Neural cell (in vitro differentiated cells): ENCODE results near the gene ATP11C. TPM values are rescaled to one million over a fixed set of nuclear protein-coding genes. Genes with fewer than 3 reads are reported as not detected.
"Not testable (repeated sequence)": the region's sequence is repeated elsewhere in the genome, so short reads cannot be mapped to it uniquely, and the experiment has no call there.

Experiments used
- H2AFZ ChIP-seq: fragments of 200-600, 300-800 bp; sonication (generic), shearing (Covaris generic); 2 replicates; pipeline ENCODE4 v1.6.0; 2014; ENCODE audit warnings: low read depth, mild to moderate bottlenecking, antibody characterized with exemption, low read length, moderate library complexity
- H3F3A ChIP-seq: fragments of 200-600 bp; shearing (Covaris generic); 2 replicates; pipeline ENCODE4 v1.6.1; 2016; ENCODE audit warnings: mild to moderate bottlenecking, moderate library complexity, mixed read lengths, antibody characterized with exemption, low read length; ENCODE audit not compliant: insufficient read depth, poor library complexity, severe bottlenecking
- H3K27ac ChIP-seq: fragments of 200-600, 300-800 bp; sonication (generic), shearing (Covaris generic); 2 replicates; pipeline ENCODE4 v1.5.1; 2014; ENCODE audit warnings: mild to moderate bottlenecking, low read length, moderate library complexity
- H3K27me3 ChIP-seq: fragments of 300-800, 200-600 bp; sonication (generic), shearing (Covaris generic); 2 replicates; pipeline ENCODE4 v1.6.0; 2014; ENCODE audit warnings: mild to moderate bottlenecking, low read depth, low read length, moderate library complexity; ENCODE audit not compliant: insufficient read depth
- H3K36me3 ChIP-seq: fragments of 300-800, 200-600 bp; sonication (generic), shearing (Covaris generic); 2 replicates; pipeline ENCODE4 v1.5.1; 2014; ENCODE audit warnings: mild to moderate bottlenecking, antibody characterized with exemption, low read length, moderate library complexity; ENCODE audit not compliant: insufficient read depth
- H3K4me2 ChIP-seq: fragments of 300-800, 200-600 bp; sonication (generic), shearing (Covaris generic); 2 replicates; pipeline ENCODE4 v1.6.0; 2014; ENCODE audit warnings: mild to moderate bottlenecking, low read length
- H3K4me3 ChIP-seq: fragments of 300-800, 200-600 bp; sonication (generic), shearing (Covaris generic); 2 replicates; pipeline ENCODE4 v1.5.1; 2014; ENCODE audit warnings: mild to moderate bottlenecking, low read length, moderate library complexity
- H3K79me2 ChIP-seq: fragments of 200-600 bp; shearing (Covaris generic); replicated peaks from 2 replicates; pipeline ENCODE4 v1.6.0; 2014; ENCODE audit warnings: mild to moderate bottlenecking, low read length, moderate library complexity; ENCODE audit not compliant: insufficient read depth
- H3K9ac ChIP-seq: fragments of 300-800, 200-600 bp; sonication (generic), shearing (Covaris generic); 2 replicates; pipeline ENCODE4 v1.6.1; 2016; ENCODE audit warnings: mild to moderate bottlenecking, low read length, mixed read lengths
- H3K9me2 ChIP-seq: fragments of 200-600 bp; shearing (Covaris generic); 2 replicates; pipeline ENCODE4 v1.6.1; 2016; ENCODE audit warnings: mild to moderate bottlenecking, low read length, mixed read lengths; ENCODE audit not compliant: insufficient read depth
- H3K9me3 ChIP-seq: fragments of 200-600, 300-800 bp; sonication (generic), shearing (Covaris generic); 2 replicates; pipeline ENCODE4 v1.6.1; 2016; ENCODE audit warnings: mild to moderate bottlenecking, mixed run types, low read length, moderate library complexity, mixed read lengths
- H4K20me1 ChIP-seq: fragments of 200-600 bp; shearing (Covaris generic); 2 replicates; pipeline ENCODE4 v1.6.1; 2016; ENCODE audit warnings: mild to moderate bottlenecking, mixed run types; ENCODE audit not compliant: insufficient read depth
- CTCF ChIP-seq: fragments of 450-650 bp; IDR thresholded peaks from 2 replicates; pipeline ENCODE4 v1.5.1; 2014; ENCODE audit warnings: antibody characterized with exemption, mild to moderate bottlenecking, moderate library complexity; ENCODE audit not compliant: poor library complexity, severe bottlenecking
- EP300 ChIP-seq: fragments of 450-650 bp; conservative IDR thresholded peaks from 2 replicates; pipeline ENCODE4 v1.6.1; 2014; ENCODE audit warnings: antibody characterized with exemption, mild to moderate bottlenecking, moderate library complexity; ENCODE audit not compliant: poor library complexity, severe bottlenecking
- EZH2 ChIP-seq: fragments of 200-600, 300-800 bp; shearing (Covaris generic), sonication (generic); IDR thresholded peaks from 2 replicates; pipeline ENCODE4 v1.6.1; 2014; ENCODE audit warnings: antibody characterized with exemption, low read length, borderline replicate concordance, mild to moderate bottlenecking; ENCODE audit not compliant: insufficient read depth, poor library complexity, severe bottlenecking
- MXI1 ChIP-seq: fragments of 450-650 bp; conservative IDR thresholded peaks from 2 replicates; pipeline ENCODE4 v1.6.1; 2014; ENCODE audit warnings: antibody characterized with exemption, mild to moderate bottlenecking; ENCODE audit not compliant: poor library complexity, severe bottlenecking
- POLR2AphosphoS5 ChIP-seq: IDR thresholded peaks from 2 replicates; pipeline ENCODE4 v1.6.1; 2012
- RAD21 ChIP-seq: fragments of 450-650 bp; conservative IDR thresholded peaks from 2 replicates; pipeline ENCODE4 v1.6.1; 2014; ENCODE audit warnings: antibody characterized with exemption, mild to moderate bottlenecking, moderate library complexity
- REST ChIP-seq: IDR thresholded peaks from 2 replicates; pipeline ENCODE4 v1.6.1; 2012; ENCODE audit warnings: borderline replicate concordance
- SMC3 ChIP-seq: fragments of 450-650 bp; conservative IDR thresholded peaks from 2 replicates; pipeline ENCODE4 v1.6.1; 2014; ENCODE audit warnings: antibody characterized with exemption, mild to moderate bottlenecking, moderate library complexity; ENCODE audit not compliant: poor library complexity
- TAF1 ChIP-seq: IDR thresholded peaks from 2 replicates; pipeline ENCODE4 v1.6.1; 2012; ENCODE audit warnings: low read depth
- polyA plus RNA-seq: library from polyadenylated mRNA; depleted of rRNA; stranded (reverse); fragments of >200 nt; gene quantifications from 2 replicates; pipeline ENCODE4 v1.2.3, GENCODE V29; 2014

Gene ATP11C
- polyA plus RNA-seq, 1 donor from 2014 or later = 111 TPM

- H3K9me2 ChIP-seq = no peaks in the 10 kb centered on the region
- H3K27ac ChIP-seq = no peak overlapping the region
- H3K4me2 ChIP-seq = no peak overlapping the region
- no peak overlapping the region for H3K9ac ChIP-seq
- no peaks in the 10 kb centered on the region for H3K9me3 ChIP-seq
- no peaks in the 10 kb centered on the region for H3K27me3 ChIP-seq
- no peak overlapping the region for H2AFZ ChIP-seq
- H3K4me3 ChIP-seq = no peak overlapping the region
- no peaks in the 10 kb centered on the region for H3K36me3 ChIP-seq
- TF ChIP-seq RAD21 (no peak), EZH2 (no peak), POLR2AphosphoS5 (no peak), EP300 (no peak), SMC3 (no peak), CTCF (no peak), REST (no peak), MXI1 (no peak), TAF1 (no peak)
- H3F3A ChIP-seq = no peaks in the 10 kb centered on the region
- H4K20me1 ChIP-seq = no peaks in the 10 kb centered on the region
- peaks cover 26% of the 10 kb centered on the region for H3K79me2 ChIP-seq
Observed at GRCh38 chrX:139924069-139924695, 8.7 kb downstream of the ATP11C start.

GRCh38 chrX:139921142-139921541, 11.7 kb downstream of the ATP11C start:
- not testable (repeated sequence) for H3K4me3 ChIP-seq, H3K4me2 ChIP-seq, H3K9me2 ChIP-seq, H4K20me1 ChIP-seq, H3F3A ChIP-seq, H3K27ac ChIP-seq, H3K9ac ChIP-seq, H3K79me2 ChIP-seq, H2AFZ ChIP-seq, H3K9me3 ChIP-seq, H3K27me3 ChIP-seq, H3K36me3 ChIP-seq

- TF ChIP-seq EZH2 (no peak), EP300 (no peak), TAF1 (no peak), RAD21 (no peak)
- peaks cover under 1% of the 10 kb centered on the region for H3K79me2 ChIP-seq
- no peaks in the 10 kb centered on the region for H4K20me1 ChIP-seq
Observed at GRCh38 chrX:139920316-139920715, 12.5 kb downstream of the ATP11C start.

More at GRCh38 chrX:139920316-139920715, 12.5 kb downstream of the ATP11C start:
- Histone ChIP-seq H3K27ac (no peak overlapping the region), H3K27me3 (no peaks in the 10 kb centered on the region), H2AFZ (no peak overlapping the region), H3K36me3 (no peaks in the 10 kb centered on the region), H3K9me3 (no peaks in the 10 kb centered on the region), H3K4me3 (no peak overlapping the region), H3K9me2 (no peaks in the 10 kb centered on the region), H3F3A (no peaks in the 10 kb centered on the region), H3K9ac (no peak overlapping the region), H3K4me2 (no peak overlapping the region)
